Choroid plexus epithelial cell (primary cell): Measurements from ENCODE around the gene VTI1A.

Experiments
- DNase-seq: peaks from one replicate; pipeline ENCODE4 v3.0.0-alpha.2; 2010; ENCODE audit warnings: low read depth
- H3K4me3 ChIP-seq: 2 replicates; pipeline ENCODE4 v1.5.1; 2011; ENCODE audit warnings: low read depth, mild to moderate bottlenecking, control low read depth, low read length, moderate library complexity
- CTCF ChIP-seq: conservative IDR thresholded peaks from 2 replicates; pipeline ENCODE4 v1.5.1; 2011; ENCODE audit warnings: low read depth, mild to moderate bottlenecking, control low read depth, inconsistent platforms, low read length, moderate library complexity

VTI1A gene

GRCh38 chr10:112849546-112849945, 402.5 kb downstream of the VTI1A start:
- no peak for TF ChIP-seq CTCF
- H3K4me3 ChIP-seq: no peak overlapping the region
- no peak for DNase-seq

GRCh38 chr10:112851181-112851580, 404.2 kb downstream of the VTI1A start:
- H3K4me3 ChIP-seq: no peak overlapping the region
- DNase-seq: no peak
- TF ChIP-seq CTCF: no peak

GRCh38 chr10:112851588-112852211, 404.7 kb downstream of the VTI1A start:
- no peak for DNase-seq
- no peak overlapping the region for H3K4me3 ChIP-seq
- no peak for TF ChIP-seq CTCF

DNA sequence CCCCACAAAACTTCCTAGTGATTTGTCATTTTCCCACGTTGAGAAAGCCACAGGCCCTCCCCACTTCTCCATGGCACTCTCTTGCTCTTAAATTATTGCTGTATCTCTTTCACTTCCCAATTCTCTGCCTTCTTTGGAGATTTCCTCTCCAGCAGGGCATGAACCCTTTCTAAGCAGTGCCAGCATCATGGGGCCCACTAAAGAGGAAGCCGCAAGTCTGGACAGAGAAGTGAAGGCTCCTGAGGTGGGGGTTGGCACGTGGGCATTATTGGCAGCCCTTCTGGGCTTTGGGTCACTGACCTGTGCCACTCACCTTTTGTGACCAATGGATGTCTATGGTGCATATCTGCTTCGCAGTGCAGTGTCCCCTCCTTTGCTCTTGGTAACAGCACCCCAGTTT, 405.3 kb downstream of the VTI1A start:
- no peak overlapping the region for H3K4me3 ChIP-seq
- no peak for TF ChIP-seq CTCF
- DNase-seq: no peak

DNA sequence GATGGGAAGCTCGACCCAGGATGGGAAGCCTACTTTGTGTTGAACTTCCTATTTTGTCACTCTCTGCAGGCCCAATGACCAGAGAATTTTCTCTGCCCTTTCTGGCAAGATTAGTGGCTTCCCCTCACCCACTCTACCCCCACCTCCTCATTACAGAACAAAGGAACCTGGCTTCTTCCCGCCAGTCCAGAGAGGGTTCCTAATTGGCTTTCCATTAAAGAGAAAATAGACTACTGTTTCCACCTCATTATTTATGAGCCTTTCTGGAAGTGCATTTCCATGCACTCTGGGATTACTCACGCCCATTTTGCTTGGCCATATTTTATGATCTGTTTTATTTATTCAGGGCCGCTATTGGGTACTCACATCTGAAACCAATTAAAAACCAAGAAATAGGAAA, 408.1 kb downstream of the VTI1A start:
- DNase-seq: no peak
- no peak for TF ChIP-seq CTCF
- H3K4me3 ChIP-seq: no peak overlapping the region

GRCh38 chr10:112857493-112857892, 410.5 kb downstream of the VTI1A start:
- H3K4me3 ChIP-seq: no peak overlapping the region
- DNase-seq: no peak
- TF ChIP-seq CTCF: no peak

DNA sequence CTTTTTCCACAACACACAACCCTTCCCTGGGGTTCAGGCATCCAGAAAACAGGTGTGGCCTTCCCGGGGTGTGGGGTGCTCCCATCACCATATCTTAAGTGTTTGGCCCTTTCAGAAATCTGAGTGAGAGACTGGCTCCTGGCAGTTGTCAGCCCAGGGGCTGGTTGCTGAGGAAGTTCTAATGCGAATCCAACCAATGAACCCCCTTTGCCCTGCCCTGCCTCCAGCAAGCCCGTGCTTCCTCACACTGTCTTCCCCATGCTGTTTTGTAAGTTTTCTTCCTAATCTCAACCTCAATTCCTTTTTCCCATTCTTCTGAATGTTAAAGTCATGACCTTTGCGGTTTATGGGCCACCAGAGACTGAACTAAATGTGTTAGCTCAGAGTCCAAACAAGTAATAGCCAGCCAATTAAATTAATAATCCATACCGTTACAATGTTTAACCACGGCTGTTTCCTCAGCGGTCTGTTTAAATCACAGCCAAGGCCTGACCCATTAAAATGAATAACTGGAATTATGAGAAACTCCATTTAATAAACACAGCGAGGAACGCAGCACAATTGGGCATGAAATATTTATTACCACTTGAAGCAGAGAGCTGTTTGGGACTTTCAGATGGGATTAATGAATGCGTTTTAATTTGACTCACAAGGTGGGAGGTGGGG, 412.1 kb downstream of the VTI1A start:
- no peak for TF ChIP-seq CTCF
- H3K4me3 ChIP-seq: no peak overlapping the region
- DNase-seq: no peak
